Trophoblast cell (in vitro differentiated cells and primary cell): ENCODE results near the gene PHKB.

ENCODE experiments used
- DNase-seq, 2 donors: peaks; one replicate each; pipeline ENCODE4 v3.0.0-alpha.2; 2016
- H2AFZ ChIP-seq: 2 replicates; pipeline ENCODE4 v1.6.1; 2013; ENCODE audit warnings: low read length, moderate library complexity, mild to moderate bottlenecking; ENCODE audit not compliant: insufficient read depth, poor library complexity
- H2AK5ac ChIP-seq: 2 replicates; pipeline ENCODE4 v1.6.1; 2013; ENCODE audit warnings: mild to moderate bottlenecking, low read length
- H2BK120ac ChIP-seq: 2 replicates; pipeline ENCODE4 v1.6.1; 2013; ENCODE audit warnings: low read length, mild to moderate bottlenecking, moderate library complexity; ENCODE audit not compliant: insufficient read depth, poor library complexity
- H2BK12ac ChIP-seq: 2 replicates; pipeline ENCODE4 v1.6.1; 2013; ENCODE audit warnings: mild to moderate bottlenecking, low read length, moderate library complexity
- H2BK5ac ChIP-seq: 2 replicates; pipeline ENCODE4 v1.6.1; 2013; ENCODE audit warnings: low read length, low read depth, moderate library complexity, mild to moderate bottlenecking; ENCODE audit not compliant: poor library complexity
- H3K14ac ChIP-seq: 2 replicates; pipeline ENCODE4 v1.6.1; 2013; ENCODE audit warnings: mild to moderate bottlenecking, low read length
- H3K18ac ChIP-seq: 2 replicates; pipeline ENCODE4 v1.6.1; 2013; ENCODE audit warnings: mild to moderate bottlenecking, low read length
- H3K23ac ChIP-seq: 2 replicates; pipeline ENCODE4 v1.6.1; 2013; ENCODE audit warnings: low read length
- H3K27ac ChIP-seq: 2 replicates; pipeline ENCODE4 v1.5.1; 2013; ENCODE audit warnings: low read depth, mild to moderate bottlenecking, inconsistent platforms, low read length, moderate library complexity
- H3K27me3 ChIP-seq: 2 replicates; pipeline ENCODE4 v1.6.1; 2013; ENCODE audit warnings: inconsistent platforms, mild to moderate bottlenecking, low read length, moderate library complexity; ENCODE audit not compliant: insufficient read depth
- H3K36me3 ChIP-seq, 2 experiments: 1 replicate in 1 of 2; 2 replicates in 1 of 2; pipeline ENCODE4 v1.6.1; 2013; ENCODE audit warnings: low read length in 2 of 2, mild to moderate bottlenecking in 2 of 2, moderate library complexity in 1 of 2; ENCODE audit not compliant: insufficient read depth in 2 of 2, control insufficient read depth in 1 of 2
- H3K4ac ChIP-seq: 2 replicates; pipeline ENCODE4 v1.6.1; 2013; ENCODE audit warnings: low read depth, mild to moderate bottlenecking, low read length, moderate library complexity
- H3K4me1 ChIP-seq, 2 experiments: 1 replicate in 1 of 2; 2 replicates in 1 of 2; pipeline ENCODE4 v1.6.1; 2013; ENCODE audit warnings: low read length in 2 of 2, mild to moderate bottlenecking in 2 of 2, moderate library complexity in 1 of 2; ENCODE audit not compliant: insufficient read depth in 2 of 2, control insufficient read depth in 1 of 2
- H3K4me2 ChIP-seq: 2 replicates; pipeline ENCODE4 v1.6.1; 2013; ENCODE audit warnings: inconsistent platforms, mild to moderate bottlenecking, low read length, moderate library complexity
- H3K4me3 ChIP-seq: 2 replicates; pipeline ENCODE4 v1.5.1; 2013; ENCODE audit warnings: mild to moderate bottlenecking, low read depth, low read length, inconsistent platforms
- H3K79me1 ChIP-seq: one replicate; pipeline ENCODE4 v1.6.1; 2013; ENCODE audit warnings: low read length
- H3K79me2 ChIP-seq: 2 replicates; pipeline ENCODE4 v1.6.1; 2013; ENCODE audit warnings: low read length, mild to moderate bottlenecking; ENCODE audit not compliant: control insufficient read depth, insufficient read depth, poor library complexity
- H3K9ac ChIP-seq: 2 replicates; pipeline ENCODE4 v1.6.1; 2013; ENCODE audit warnings: mild to moderate bottlenecking, low read length
- H3K9me3 ChIP-seq: 2 replicates; pipeline ENCODE4 v1.6.1; 2013; ENCODE audit warnings: low read depth, mild to moderate bottlenecking, control low read depth, inconsistent platforms, low read length; ENCODE audit not compliant: insufficient read depth
- H4K12ac ChIP-seq: 2 replicates; pipeline ENCODE4 v1.6.1; 2013; ENCODE audit warnings: low read depth, mild to moderate bottlenecking, low read length, moderate library complexity
- H4K8ac ChIP-seq: 2 replicates; pipeline ENCODE4 v1.6.1; 2013; ENCODE audit warnings: low read depth, mild to moderate bottlenecking, low read length, moderate library complexity
- H4K91ac ChIP-seq: one replicate; pipeline ENCODE4 v1.6.1; 2013; ENCODE audit warnings: low read depth, mild to moderate bottlenecking, low read length, moderate library complexity
- WGBS: extraction: QIAGEN DNeasy Blood & Tissue Kit; methylation state at CpG from one replicate; pipeline ENCODE4 v1.1.7; 2013; ENCODE audit warnings: missing lambda C conversion rate; ENCODE audit not compliant: insufficient read length, insufficient coverage; ENCODE audit errors: extremely low coverage; 5-methylcytosine and 5-hydroxymethylcytosine counted together

The PHKB gene

DNA sequence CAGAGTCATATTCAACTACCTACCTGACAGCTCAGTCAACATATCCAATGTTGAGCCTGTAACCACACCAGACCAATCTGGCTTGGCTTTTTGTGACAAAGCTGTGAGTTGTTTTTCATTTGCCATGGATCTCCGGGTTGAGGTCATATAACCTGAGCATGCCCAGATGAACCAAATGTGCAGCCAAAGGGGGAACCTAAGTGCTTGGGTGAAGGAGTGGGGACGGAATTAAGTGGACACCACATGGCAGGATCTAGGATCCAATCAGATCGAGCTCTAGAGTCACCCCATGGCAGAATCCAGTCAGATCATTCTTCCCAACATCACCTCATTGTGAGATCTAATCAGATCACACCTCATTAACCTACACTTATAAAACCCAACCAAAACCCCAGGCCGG is 258.6 kb downstream of the PHKB start:
- Histone ChIP-seq H4K12ac (no peak overlapping the region), H3K4me1 (no peaks in the 10 kb centered on the region)
- no CpG with 5 or more reads among the region's 4 CpGs for WGBS

DNA sequence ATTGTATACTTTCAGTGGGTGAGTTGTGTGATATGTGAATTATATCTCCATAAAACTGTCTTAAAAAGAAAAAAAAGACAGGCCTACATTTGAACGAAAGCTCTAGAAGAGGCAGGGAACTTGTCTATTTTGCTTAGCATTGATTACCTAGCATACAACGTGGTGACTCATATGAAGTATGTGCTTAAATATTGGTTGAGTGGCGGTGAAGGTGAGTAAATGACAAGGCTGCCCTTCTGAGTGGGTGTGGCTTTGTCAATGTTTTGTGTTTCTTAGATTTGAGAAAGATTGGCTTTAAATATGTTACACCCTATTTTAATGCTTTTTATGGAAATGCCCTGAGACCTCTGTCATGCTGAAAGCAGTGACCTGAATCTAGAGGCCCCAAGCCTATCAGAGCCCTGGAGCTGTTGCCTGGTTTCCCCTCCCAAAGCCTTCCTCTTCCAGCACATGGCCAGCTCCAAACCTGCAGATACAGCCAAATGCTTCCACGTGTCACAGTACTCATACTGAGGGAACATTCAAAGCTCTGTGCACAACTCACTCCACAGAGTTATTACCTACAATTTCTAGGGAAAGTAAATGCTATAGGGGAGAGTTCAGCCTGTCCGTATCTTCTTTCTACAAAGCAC is 260.0 kb downstream of the PHKB start:
- WGBS: no CpG with 5 or more reads among the region's 5 CpGs
- no peaks in the 10 kb centered on the region for H3K79me2 ChIP-seq
- no peak overlapping the region for H3K27ac ChIP-seq
- H3K36me3 ChIP-seq: no peaks in the 10 kb centered on the region
- H2AFZ ChIP-seq: no peak overlapping the region
- H2BK120ac ChIP-seq: no peak overlapping the region
- no peak overlapping the region for H2BK5ac ChIP-seq
- no peak overlapping the region for H4K91ac ChIP-seq
- no peak overlapping the region for H2AK5ac ChIP-seq
- no peaks in the 10 kb centered on the region for H3K4me1 ChIP-seq
- H3K4ac ChIP-seq: no peak overlapping the region
- H3K4me2 ChIP-seq: no peak overlapping the region
- H2BK12ac ChIP-seq: no peak overlapping the region
- H4K12ac ChIP-seq: no peak overlapping the region
- H4K8ac ChIP-seq: no peak overlapping the region
- no peak overlapping the region for H3K23ac ChIP-seq
- no peaks in the 10 kb centered on the region for H3K79me1 ChIP-seq
- H3K9me3 ChIP-seq: no peaks in the 10 kb centered on the region
- no peaks in the 10 kb centered on the region for H3K27me3 ChIP-seq
- no peak overlapping the region for H3K18ac ChIP-seq
- no peak overlapping the region for H3K4me3 ChIP-seq
- H3K14ac ChIP-seq: no peak overlapping the region
- H3K9ac ChIP-seq: no peak overlapping the region
- DNase-seq: no peak

More for the DNA sequence above, 258.6 kb downstream of the PHKB start:
- Histone ChIP-seq H3K4me2 (no peak overlapping the region), H3K4ac (no peak overlapping the region), H2BK12ac (no peak overlapping the region), H3K27ac (no peak overlapping the region), H3K9me3 (no peaks in the 10 kb centered on the region), H3K79me2 (no peaks in the 10 kb centered on the region), H3K27me3 (no peaks in the 10 kb centered on the region), H2BK5ac (no peak overlapping the region), H3K9ac (no peak overlapping the region), H3K14ac (no peak overlapping the region), H2BK120ac (no peak overlapping the region), H3K79me1 (no peaks in the 10 kb centered on the region), H3K4me3 (no peak overlapping the region), H4K8ac (no peak overlapping the region), H2AK5ac (no peak overlapping the region), H3K36me3 (no peaks in the 10 kb centered on the region), H3K23ac (no peak overlapping the region), H4K91ac (no peak overlapping the region), H3K18ac (no peak overlapping the region), H2AFZ (no peak overlapping the region)
- DNase-seq: no peak

DNA sequence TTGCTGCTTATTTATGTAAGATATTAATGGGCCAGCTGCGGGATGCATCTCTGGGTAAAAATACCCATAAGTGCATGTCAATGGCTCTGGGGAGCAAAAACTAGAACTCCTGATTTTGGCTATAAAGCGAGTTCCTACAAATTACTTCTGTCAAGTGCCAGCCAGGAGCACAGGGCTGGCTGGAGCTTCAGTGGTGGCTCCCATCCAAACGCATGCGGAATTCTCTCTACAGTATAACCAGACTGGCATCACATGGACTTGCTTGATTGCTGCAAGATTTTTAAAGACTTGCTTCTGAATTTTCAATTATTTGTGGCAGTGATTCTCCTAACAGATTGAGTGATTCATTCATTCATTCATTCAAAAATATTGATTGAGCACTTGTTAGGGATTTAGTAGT is 260.9 kb downstream of the PHKB start:
- H3K4me1 ChIP-seq: no peaks in the 10 kb centered on the region
- no peak overlapping the region for H3K4me3 ChIP-seq
- H2AFZ ChIP-seq: no peak overlapping the region
- no peak for DNase-seq
- no peaks in the 10 kb centered on the region for H3K79me2 ChIP-seq
- no peak overlapping the region for H3K4ac ChIP-seq
- H3K23ac ChIP-seq: no peak overlapping the region
- H3K36me3 ChIP-seq: no peaks in the 10 kb centered on the region
- H4K12ac ChIP-seq: no peak overlapping the region
- no peaks in the 10 kb centered on the region for H3K9me3 ChIP-seq
- WGBS: no CpG with 5 or more reads among the region's 4 CpGs
- no peak overlapping the region for H2BK12ac ChIP-seq
- H3K79me1 ChIP-seq: no peaks in the 10 kb centered on the region
- no peak overlapping the region for H2BK120ac ChIP-seq
- H4K8ac ChIP-seq: no peak overlapping the region
- no peak overlapping the region for H3K4me2 ChIP-seq
- no peak overlapping the region for H2BK5ac ChIP-seq
- no peak overlapping the region for H3K27ac ChIP-seq
- H3K18ac ChIP-seq: no peak overlapping the region
- H3K14ac ChIP-seq: no peak overlapping the region
- no peak overlapping the region for H2AK5ac ChIP-seq
- H4K91ac ChIP-seq: no peak overlapping the region
- H3K27me3 ChIP-seq: no peaks in the 10 kb centered on the region
- H3K9ac ChIP-seq: no peak overlapping the region

DNA sequence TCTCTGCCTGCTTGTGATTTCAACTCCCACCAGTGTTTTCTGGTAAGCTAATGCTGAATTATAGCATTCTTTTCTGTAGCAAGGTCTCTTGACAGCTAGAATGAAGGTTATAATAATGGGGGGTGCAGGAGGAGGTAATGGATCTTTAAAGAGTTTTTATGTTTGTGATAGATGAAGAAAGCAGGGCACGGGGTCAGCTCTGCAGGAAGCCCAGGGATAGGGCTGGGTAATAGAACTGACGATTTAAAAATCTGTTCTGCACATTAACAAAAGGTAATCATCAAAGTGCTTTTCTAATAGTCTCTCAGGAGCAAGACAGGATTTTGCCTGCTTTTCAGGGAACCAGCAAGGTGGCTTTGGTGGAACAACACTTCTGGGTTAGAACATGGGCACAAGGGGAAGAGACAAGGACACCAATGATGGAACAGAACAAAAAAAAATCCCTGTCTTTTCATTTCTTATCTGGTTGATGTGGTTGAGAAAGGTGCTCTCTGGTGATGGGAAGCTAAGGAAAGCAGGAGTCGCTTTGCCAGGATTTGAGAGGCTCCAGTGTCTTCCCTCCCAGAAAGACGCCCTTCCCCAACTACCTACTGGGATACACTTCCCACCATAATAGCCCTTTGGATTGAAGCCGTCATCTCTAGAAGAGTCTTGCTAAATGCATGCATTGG is 263.1 kb downstream of the PHKB start:
- H2AFZ ChIP-seq: no peak overlapping the region
- no peaks in the 10 kb centered on the region for H3K36me3 ChIP-seq
- no peaks in the 10 kb centered on the region for H3K79me1 ChIP-seq
- no peak overlapping the region for H3K23ac ChIP-seq
- no peak overlapping the region for H3K9ac ChIP-seq
- H3K9me3 ChIP-seq: no peaks in the 10 kb centered on the region
- H3K79me2 ChIP-seq: no peaks in the 10 kb centered on the region
- H2BK120ac ChIP-seq: no peak overlapping the region
- no peak overlapping the region for H2AK5ac ChIP-seq
- no peak overlapping the region for H4K91ac ChIP-seq
- H2BK5ac ChIP-seq: no peak overlapping the region
- no peaks in the 10 kb centered on the region for H3K4me1 ChIP-seq
- no peak overlapping the region for H3K4me3 ChIP-seq
- H4K8ac ChIP-seq: no peak overlapping the region
- WGBS: no CpG with 5 or more reads among the region's 5 CpGs
- no peak overlapping the region for H3K4me2 ChIP-seq
- H3K18ac ChIP-seq: no peak overlapping the region
- no peak overlapping the region for H3K14ac ChIP-seq
- no peak overlapping the region for H3K27ac ChIP-seq
- H3K27me3 ChIP-seq: no peaks in the 10 kb centered on the region
- no peak overlapping the region for H3K4ac ChIP-seq
- no peak overlapping the region for H2BK12ac ChIP-seq
- no peak overlapping the region for H4K12ac ChIP-seq
- DNase-seq: no peak
